ENCODE measurements around the gene GEMIN7.

Gene GEMIN7

GRCh38 chr19:45079063-45079910, at the start of gene GEMIN7:
Gene GEMIN7 (plus strand): TSS chr19:45079260. CDS start chr19:45090115, 10,855 bp downstream.
- in situ Hi-C loops (cut with HindIII; ENCODE audit: low pct_ligation_motif_present, low pct_unique_long_range_greater_than_20kb, low sequenced_read_pairs) = no loop called here
- peak; percentile 71 for DNase-seq

- in situ Hi-C loops (cut with HindIII; ENCODE audit: low pct_ligation_motif_present, low pct_unique_long_range_greater_than_20kb, low sequenced_read_pairs) = no loop called here
- no peak for DNase-seq
These were observed 48.2 kb upstream of the GEMIN7 start for GRCh38 chr19:45030825-45031224.

GRCh38 chr19:45032421-45032820, 46.6 kb upstream of the GEMIN7 start:
- in situ Hi-C loops (cut with HindIII; ENCODE audit: low pct_ligation_motif_present, low pct_unique_long_range_greater_than_20kb, low sequenced_read_pairs) = no loop called here
- no peak for DNase-seq

GRCh38 chr19:45035755-45036154, 43.3 kb upstream of the GEMIN7 start:
- no peak for DNase-seq
- in situ Hi-C loops (cut with HindIII; ENCODE audit: low pct_ligation_motif_present, low pct_unique_long_range_greater_than_20kb, low sequenced_read_pairs) = no loop called here

- DNase-seq = no peak
- in situ Hi-C loops (cut with HindIII; ENCODE audit: low pct_ligation_motif_present, low pct_unique_long_range_greater_than_20kb, low sequenced_read_pairs) = no loop called here
These were observed 41.5 kb upstream of the GEMIN7 start for GRCh38 chr19:45037393-45038169.

GRCh38 chr19:45038931-45039893, 39.8 kb upstream of the GEMIN7 start, which contains the start of gene CLASRP:
Gene CLASRP (plus strand): TSS chr19:45039045. CDS start chr19:45040213, 1,168 bp downstream.
- peak; percentile 88 for DNase-seq
- in situ Hi-C loops (cut with HindIII; ENCODE audit: low pct_ligation_motif_present, low pct_unique_long_range_greater_than_20kb, low sequenced_read_pairs) = no loop called here

GRCh38 chr19:45040059-45040771, 38.8 kb upstream of the GEMIN7 start:
- no peak for DNase-seq
- in situ Hi-C loops (cut with HindIII; ENCODE audit: low pct_ligation_motif_present, low pct_unique_long_range_greater_than_20kb, low sequenced_read_pairs) = no loop called here

- in situ Hi-C loops (cut with HindIII; ENCODE audit: low pct_ligation_motif_present, low pct_unique_long_range_greater_than_20kb, low sequenced_read_pairs) = no loop called here
- no peak for DNase-seq
These were observed 37.9 kb upstream of the GEMIN7 start for GRCh38 chr19:45041125-45041524.

- in situ Hi-C loops (cut with HindIII; ENCODE audit: low pct_ligation_motif_present, low pct_unique_long_range_greater_than_20kb, low sequenced_read_pairs) = no loop called here
- DNase-seq = no peak
These were observed 33.2 kb upstream of the GEMIN7 start for GRCh38 chr19:45045671-45046353.

GRCh38 chr19:45046355-45046754, 32.7 kb upstream of the GEMIN7 start:
- in situ Hi-C loops (cut with HindIII; ENCODE audit: low pct_ligation_motif_present, low pct_unique_long_range_greater_than_20kb, low sequenced_read_pairs) = no loop called here
- no peak for DNase-seq

GRCh38 chr19:45047188-45047797, 31.8 kb upstream of the GEMIN7 start:
- DNase-seq = no peak
- in situ Hi-C loops (cut with HindIII; ENCODE audit: low pct_ligation_motif_present, low pct_unique_long_range_greater_than_20kb, low sequenced_read_pairs) = no loop called here

GRCh38 chr19:45049073-45049736, 29.9 kb upstream of the GEMIN7 start:
- in situ Hi-C loops (cut with HindIII; ENCODE audit: low pct_ligation_motif_present, low pct_unique_long_range_greater_than_20kb, low sequenced_read_pairs) = no loop called here
- no peak for DNase-seq

- DNase-seq = no peak
- in situ Hi-C loops (cut with HindIII; ENCODE audit: low pct_ligation_motif_present, low pct_unique_long_range_greater_than_20kb, low sequenced_read_pairs) = no loop called here
These were observed 29.0 kb upstream of the GEMIN7 start for GRCh38 chr19:45050036-45050435.

GRCh38 chr19:45051929-45052579, 27.0 kb upstream of the GEMIN7 start:
- DNase-seq = no peak
- in situ Hi-C loops (cut with HindIII; ENCODE audit: low pct_ligation_motif_present, low pct_unique_long_range_greater_than_20kb, low sequenced_read_pairs) = no loop called here

GRCh38 chr19:45056831-45057230, 22.2 kb upstream of the GEMIN7 start:
- in situ Hi-C loops (cut with HindIII; ENCODE audit: low pct_ligation_motif_present, low pct_unique_long_range_greater_than_20kb, low sequenced_read_pairs) = no loop called here
- no peak for DNase-seq

GRCh38 chr19:45057444-45057843, 21.6 kb upstream of the GEMIN7 start:
- no peak for DNase-seq
- in situ Hi-C loops (cut with HindIII; ENCODE audit: low pct_ligation_motif_present, low pct_unique_long_range_greater_than_20kb, low sequenced_read_pairs) = no loop called here
